Prostate gland (tissue), 2 donors: Measurements from ENCODE around the gene PDZK1.

Experiments used
- POLR2A ChIP-seq: fragments of 450-650 bp; IDR thresholded peaks from one replicate; pipeline ENCODE4 v1.6.1; 2016; ENCODE audit warnings: antibody characterized with exemption, mild to moderate bottlenecking
- POLR2AphosphoS5 ChIP-seq: sonication (generic); formaldehyde crosslinking; IDR thresholded peaks from one replicate; pipeline ENCODE4 v1.6.1; 2017; ENCODE audit warnings: antibody characterized with exemption
- TF ChIP-seq, protein P1 (sequence below), 4 experiments: fragments of 200-600 bp in 2 of 4; fragments of 450-650 bp in 2 of 4; sonication (generic) in 2 of 4; IDR thresholded peaks; 1 replicate in 3 of 4; 2 replicates in 1 of 4; pipeline ENCODE4 v1.5.1; 2016 to 2019; ENCODE audit warnings: antibody characterized with exemption in 4 of 4, mild to moderate bottlenecking in 2 of 4, moderate library complexity in 2 of 4

GRCh38 chr1:145688328-145688727 lies 18.8 kb downstream of the PDZK1 start:
- TF ChIP-seq, protein P1, sequence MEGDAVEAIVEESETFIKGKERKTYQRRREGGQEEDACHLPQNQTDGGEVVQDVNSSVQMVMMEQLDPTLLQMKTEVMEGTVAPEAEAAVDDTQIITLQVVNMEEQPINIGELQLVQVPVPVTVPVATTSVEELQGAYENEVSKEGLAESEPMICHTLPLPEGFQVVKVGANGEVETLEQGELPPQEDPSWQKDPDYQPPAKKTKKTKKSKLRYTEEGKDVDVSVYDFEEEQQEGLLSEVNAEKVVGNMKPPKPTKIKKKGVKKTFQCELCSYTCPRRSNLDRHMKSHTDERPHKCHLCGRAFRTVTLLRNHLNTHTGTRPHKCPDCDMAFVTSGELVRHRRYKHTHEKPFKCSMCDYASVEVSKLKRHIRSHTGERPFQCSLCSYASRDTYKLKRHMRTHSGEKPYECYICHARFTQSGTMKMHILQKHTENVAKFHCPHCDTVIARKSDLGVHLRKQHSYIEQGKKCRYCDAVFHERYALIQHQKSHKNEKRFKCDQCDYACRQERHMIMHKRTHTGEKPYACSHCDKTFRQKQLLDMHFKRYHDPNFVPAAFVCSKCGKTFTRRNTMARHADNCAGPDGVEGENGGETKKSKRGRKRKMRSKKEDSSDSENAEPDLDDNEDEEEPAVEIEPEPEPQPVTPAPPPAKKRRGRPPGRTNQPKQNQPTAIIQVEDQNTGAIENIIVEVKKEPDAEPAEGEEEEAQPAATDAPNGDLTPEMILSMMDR (IDR thresholded peaks at IDR 0.05) = no peak
- no peak for TF ChIP-seq POLR2A
- TF ChIP-seq POLR2AphosphoS5 = no peak
